ENCODE data around the gene BRD3OS.

Gene BRD3OS

DNA sequence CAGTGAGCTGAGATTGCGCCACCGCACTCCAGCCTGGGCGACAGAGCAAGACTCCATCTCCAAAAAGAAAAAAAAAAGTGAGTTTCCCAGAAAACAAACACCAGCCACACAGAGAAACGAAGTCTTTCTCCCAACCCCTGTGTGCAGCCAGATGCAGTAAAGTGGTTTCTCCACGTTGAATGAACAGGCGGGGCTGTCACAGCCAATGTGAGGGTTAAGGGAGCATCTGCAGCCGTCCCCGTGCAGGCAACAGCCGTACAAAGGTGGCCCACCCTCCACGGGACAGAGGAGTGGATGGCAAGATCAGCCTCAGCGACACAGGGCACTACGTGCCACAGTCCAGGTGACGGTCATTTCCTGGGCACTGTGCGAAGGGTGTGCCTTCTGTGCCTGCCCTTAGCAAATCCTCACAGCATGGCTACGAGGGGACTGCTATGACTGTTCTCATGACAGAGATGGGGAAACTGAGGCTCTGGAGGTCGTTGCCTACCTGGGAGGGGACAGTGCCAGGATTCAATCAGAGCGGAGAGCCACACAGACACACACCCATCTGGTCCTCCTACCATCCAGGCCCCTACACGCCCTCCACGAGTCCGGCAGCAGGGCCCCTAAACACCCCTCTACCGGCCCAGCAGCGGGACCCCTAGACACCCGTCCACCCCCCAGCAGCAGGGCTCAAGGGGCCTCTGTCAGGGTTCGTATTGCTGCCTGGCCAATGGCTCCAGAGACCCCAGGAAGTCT lies 35.5 kb upstream of the BRD3OS start:
- no peak for DNase-seq

- no peak for DNase-seq
Measured at GRCh38 chr9:133990366-133991213, 34.7 kb upstream of the BRD3OS start.

DNA sequence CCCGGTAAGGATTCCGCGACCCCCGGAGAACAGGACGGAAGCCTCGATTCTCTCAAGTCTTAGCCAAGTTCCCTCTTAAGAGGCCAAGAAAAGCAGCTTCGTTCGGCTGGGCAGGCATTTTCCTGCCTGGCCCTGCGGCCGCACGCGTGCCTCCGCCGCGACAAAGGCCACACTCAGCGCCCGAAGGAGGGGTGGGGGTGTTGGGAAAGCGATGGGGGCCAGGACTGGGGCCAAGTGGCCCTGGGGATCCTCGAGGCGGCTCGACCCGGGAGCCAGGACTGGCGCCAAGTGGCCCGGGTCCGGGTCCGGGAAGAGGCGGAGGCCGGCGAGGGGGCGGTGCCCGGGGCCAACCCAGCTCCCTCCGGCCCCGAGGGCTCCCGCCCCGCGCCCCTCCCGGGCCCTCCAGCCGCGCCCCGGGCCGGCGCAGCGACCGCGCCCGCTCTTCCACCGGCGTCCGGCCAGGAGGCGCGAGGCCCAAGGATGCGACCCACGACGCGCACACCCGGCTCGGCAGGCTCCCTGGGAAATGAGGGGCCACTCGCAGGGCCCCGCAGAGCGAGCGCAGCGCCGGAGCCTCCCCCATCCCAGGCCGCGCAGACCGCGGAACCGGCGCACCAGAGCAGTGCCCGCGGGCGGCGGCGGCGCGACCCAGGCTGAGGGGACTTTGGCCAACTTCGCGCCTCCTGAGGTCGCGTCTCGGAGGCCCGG lies 33.9 kb upstream of the BRD3OS start:
- no peak for DNase-seq

- peak; percentile 24 to 41 for DNase-seq
Measured at GRCh38 chr9:133991964-133992779, 33.1 kb upstream of the BRD3OS start, which contains the start of gene VAV2. TSS of gene VAV2 (minus strand) at chr9:133992324. CDS start at chr9:133992278, 46 bp downstream.

GRCh38 chr9:133992780-133993634 lies 32.3 kb upstream of the BRD3OS start:
- peak; percentile 72 to 78 for DNase-seq

DNA sequence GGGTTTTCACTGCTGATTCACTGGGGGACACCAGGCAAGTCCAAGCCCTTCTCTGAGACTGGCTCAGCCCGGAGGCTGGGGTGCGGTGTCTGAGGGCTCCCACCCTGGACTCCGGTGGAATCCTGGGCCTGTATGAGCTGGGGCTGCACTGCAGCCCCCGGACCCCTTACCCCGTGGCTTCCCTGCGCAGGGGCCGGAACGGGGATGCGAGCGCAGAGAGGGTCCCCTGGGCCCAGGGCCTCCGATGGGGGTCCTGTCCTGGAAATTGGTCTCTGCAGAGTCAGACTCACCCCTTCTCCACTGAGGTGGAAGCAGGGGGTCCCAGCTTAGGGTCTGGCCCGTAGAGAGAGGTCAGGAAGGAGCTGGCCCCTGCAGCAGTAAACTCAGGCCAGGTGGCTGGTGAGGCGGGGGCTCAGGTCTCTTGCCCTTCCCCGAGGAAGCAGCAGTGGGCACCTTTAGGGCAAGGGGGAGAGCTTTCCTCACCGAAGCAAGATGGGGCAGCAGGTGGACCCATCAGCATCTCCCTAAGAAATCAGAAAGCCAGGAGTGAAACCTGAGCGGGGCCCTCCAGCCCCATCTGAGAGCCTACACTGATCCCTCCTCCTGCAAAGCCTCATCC lies 31.5 kb upstream of the BRD3OS start:
- no peak for DNase-seq

GRCh38 chr9:133994353-133995011 lies 30.8 kb upstream of the BRD3OS start:
- peak; percentile 74 to 76 for DNase-seq

- no peak for DNase-seq
Measured at GRCh38 chr9:133995012-133995896, 30.0 kb upstream of the BRD3OS start.

DNA sequence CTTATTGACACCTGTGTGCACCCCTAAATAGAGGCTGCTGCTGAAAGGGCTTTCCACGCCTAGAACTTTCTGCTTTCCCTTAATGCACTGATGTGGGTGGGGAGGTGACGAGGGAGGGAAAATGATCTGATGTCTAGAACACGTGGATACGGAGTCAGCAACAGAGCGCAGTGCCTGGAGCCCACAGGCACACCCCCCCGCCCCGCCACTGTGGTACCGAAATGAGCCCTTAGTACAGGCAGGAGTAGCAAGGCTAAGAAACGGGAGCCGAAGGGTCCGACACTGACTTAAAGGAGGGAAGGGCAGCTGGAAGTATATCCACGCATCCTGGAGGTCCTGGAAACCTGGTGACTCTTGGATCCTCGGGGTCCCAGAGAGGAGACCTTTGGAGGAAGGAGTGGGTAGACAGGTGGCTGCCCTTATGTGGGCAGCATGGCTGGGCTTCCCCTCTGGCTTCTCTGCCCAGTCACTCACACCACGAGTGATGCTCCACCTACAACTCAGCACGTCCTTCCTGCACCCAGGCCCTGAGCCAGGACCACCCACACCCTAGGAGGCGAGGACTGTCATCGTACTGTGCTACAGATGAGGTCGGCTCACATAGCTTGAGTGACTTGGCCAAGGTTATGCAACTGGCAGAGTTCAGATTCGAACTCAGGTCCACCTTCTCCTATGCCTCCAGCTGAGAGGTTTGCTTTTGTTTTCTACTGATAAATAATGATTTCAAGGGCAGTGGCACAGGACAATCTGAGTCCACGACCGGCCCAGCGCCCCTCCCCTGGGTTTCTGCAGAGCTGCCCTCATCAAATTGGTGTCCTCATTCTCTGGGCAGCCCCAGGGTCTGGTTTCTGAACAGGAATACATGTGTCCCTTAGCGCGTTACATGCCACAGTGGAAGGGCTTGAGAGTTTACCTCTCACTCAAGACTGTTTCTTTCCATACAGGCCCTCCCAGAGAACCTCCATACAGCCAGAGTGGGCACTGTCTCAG lies 28.5 kb upstream of the BRD3OS start:
- DNase-seq, result no peak

- DNase-seq, result no peak
Measured at GRCh38 chr9:133997584-133997983, 27.7 kb upstream of the BRD3OS start.

GRCh38 chr9:133998915-133999595 lies 26.2 kb upstream of the BRD3OS start:
- no peak for DNase-seq

DNA sequence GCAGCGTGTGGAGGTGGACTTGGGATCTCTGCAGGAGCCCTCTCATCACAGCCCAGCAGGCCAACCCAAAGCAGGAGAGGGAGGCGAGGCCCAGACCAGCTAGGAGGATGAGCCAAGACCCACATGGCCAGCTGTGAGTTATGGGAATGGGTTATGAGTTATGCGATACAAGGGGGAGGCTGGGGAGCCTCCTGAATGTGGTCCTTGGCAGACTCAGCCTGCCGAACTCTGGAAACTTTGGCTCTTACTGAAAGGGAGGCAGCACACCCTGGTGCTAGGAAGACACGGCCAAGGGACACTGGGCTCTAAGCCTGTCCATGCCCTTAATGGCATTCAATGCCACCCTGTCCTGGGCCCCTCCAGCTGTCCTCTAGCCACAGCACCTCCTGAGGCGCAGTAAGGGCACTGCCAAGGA lies 25.4 kb upstream of the BRD3OS start:
- DNase-seq, result no peak

- no peak for DNase-seq
Measured at GRCh38 chr9:134002796-134003195, 22.5 kb upstream of the BRD3OS start.

DNA sequence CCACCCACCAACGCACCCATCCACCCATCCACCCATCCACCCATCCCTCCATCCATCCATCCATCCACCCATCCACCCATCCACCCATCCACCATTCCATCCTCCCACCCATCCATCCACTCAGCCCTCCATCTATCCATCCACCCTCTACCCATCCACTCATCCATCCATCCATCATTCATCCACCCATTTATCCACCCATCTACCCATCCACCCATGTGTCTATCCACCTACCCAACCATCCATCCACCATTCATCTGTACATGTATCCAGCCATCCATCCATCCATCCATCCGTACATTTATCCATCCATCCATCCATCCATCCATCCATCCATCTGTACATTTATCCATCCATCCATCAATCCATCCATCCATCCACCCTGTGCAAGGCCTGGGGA lies 22.0 kb upstream of the BRD3OS start:
- no peak for DNase-seq

GRCh38 chr9:134004131-134004873 lies 21.0 kb upstream of the BRD3OS start:
- DNase-seq, result no peak

- no peak for DNase-seq
Measured at GRCh38 chr9:134004881-134005280, 20.4 kb upstream of the BRD3OS start.

GRCh38 chr9:134005381-134005780 lies 19.9 kb upstream of the BRD3OS start:
- DNase-seq, result no peak
